Measurements from ENCODE around the gene PKNOX2.

The PKNOX2 gene

DNA sequence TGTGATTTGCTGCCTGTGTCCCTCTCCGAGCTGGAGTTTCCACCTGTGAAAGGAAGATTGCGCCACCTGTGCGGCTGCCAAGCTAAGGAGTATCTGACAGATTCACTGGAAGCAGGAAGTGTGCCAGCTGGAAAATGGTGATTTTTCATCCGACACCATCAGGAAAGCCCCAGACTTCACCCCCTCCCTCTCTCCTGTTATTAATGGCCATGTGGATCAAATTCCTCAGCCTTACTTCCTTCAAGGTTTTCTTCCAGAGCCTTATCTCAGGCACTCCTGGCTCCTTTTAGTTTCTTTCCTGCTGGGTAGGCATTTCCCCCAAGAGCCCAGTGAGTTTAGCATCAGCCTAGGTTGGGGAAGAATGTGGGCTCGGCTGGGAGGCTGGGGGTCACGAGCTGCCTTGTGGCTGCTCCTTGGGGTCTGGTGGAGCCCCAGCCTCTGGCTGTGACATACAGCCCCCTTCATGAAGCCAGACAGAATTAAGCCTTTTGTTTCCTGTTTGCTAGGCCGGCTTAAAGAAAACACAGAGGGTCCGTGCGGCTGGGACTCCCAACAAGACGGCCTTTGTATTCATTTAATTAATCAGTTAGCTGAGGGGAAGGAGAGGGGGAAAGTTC lies 37.1 kb downstream of the PKNOX2 start:
- H3K4me3 ChIP-seq (ENCODE audit: low read depth, low read length): no peak overlapping the region
- TF ChIP-seq, protein P1, sequence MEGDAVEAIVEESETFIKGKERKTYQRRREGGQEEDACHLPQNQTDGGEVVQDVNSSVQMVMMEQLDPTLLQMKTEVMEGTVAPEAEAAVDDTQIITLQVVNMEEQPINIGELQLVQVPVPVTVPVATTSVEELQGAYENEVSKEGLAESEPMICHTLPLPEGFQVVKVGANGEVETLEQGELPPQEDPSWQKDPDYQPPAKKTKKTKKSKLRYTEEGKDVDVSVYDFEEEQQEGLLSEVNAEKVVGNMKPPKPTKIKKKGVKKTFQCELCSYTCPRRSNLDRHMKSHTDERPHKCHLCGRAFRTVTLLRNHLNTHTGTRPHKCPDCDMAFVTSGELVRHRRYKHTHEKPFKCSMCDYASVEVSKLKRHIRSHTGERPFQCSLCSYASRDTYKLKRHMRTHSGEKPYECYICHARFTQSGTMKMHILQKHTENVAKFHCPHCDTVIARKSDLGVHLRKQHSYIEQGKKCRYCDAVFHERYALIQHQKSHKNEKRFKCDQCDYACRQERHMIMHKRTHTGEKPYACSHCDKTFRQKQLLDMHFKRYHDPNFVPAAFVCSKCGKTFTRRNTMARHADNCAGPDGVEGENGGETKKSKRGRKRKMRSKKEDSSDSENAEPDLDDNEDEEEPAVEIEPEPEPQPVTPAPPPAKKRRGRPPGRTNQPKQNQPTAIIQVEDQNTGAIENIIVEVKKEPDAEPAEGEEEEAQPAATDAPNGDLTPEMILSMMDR (IDR thresholded peaks at IDR 0.05; ENCODE audit: low read depth, low read length, missing control alignments): no peak
- DNase-seq (ENCODE audit: low read depth): no peak

DNA sequence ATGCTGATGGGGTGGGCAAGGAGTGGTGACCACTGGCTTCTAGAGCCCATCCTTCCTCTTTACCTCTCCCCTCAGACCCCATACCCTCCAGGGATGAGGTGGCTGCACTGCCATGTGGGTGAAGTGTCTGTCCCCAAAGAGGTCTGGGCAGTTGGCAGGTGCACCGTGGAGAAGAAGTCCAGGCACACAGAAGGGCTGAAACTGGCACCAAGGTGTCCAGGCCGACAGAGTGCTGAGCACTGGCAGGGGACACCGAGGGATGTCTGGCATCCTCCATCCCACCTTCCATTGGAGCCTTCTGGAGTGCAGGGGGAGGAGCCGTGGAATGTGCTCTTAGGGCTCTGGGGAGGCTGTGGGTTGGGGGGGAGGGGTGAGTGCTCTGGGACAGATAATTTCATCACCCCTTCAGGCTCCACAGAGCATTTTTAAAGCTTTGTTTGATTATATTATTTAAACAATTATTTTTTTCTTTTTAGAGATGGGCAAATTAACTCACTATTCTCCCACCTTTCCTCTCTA lies 37.9 kb downstream of the PKNOX2 start:
- DNase-seq (ENCODE audit: low read depth): no peak
- TF ChIP-seq, protein P1 (IDR thresholded peaks at IDR 0.05; ENCODE audit: low read depth, low read length, missing control alignments): no peak
- H3K4me3 ChIP-seq (ENCODE audit: low read depth, low read length): no peak overlapping the region

- no peak overlapping the region for H3K4me3 ChIP-seq (ENCODE audit: low read depth, low read length)
- no peak for DNase-seq (ENCODE audit: low read depth)
- TF ChIP-seq, protein P1 (IDR thresholded peaks at IDR 0.05; ENCODE audit: low read depth, low read length, missing control alignments): no peak
These were observed 38.4 kb downstream of the PKNOX2 start for GRCh38 chr11:125202977-125203376.

DNA sequence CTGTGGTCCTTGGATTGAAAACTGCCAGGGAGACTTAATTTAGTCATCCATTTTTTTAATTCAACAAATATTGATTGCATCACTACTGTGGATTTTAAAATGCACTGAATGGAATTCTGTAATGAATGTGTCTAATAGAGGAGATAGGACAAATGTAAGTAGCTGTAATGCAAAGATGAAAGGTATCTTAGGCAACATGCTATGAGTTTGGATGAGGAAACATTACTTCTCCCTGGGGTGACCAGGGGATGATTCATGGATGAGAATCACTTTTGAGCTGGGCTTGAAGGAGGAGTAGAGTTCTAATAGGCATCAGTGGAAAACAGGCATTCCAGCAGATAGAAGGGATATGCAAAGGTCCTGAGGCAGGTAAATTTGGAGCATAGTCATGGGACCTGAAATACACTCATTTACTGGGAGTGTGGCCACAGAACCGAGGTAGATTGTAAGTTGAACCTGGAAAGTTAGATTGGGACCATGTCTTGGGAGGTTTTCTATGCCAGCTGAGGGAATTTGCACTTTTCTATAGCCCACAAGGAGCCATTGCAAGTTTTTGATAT lies 43.4 kb downstream of the PKNOX2 start:
- TF ChIP-seq, protein P1 (IDR thresholded peaks at IDR 0.05; ENCODE audit: low read depth, low read length, missing control alignments): no peak
- H3K4me3 ChIP-seq (ENCODE audit: low read depth, low read length): no peak overlapping the region
- no peak for DNase-seq (ENCODE audit: low read depth)

DNA sequence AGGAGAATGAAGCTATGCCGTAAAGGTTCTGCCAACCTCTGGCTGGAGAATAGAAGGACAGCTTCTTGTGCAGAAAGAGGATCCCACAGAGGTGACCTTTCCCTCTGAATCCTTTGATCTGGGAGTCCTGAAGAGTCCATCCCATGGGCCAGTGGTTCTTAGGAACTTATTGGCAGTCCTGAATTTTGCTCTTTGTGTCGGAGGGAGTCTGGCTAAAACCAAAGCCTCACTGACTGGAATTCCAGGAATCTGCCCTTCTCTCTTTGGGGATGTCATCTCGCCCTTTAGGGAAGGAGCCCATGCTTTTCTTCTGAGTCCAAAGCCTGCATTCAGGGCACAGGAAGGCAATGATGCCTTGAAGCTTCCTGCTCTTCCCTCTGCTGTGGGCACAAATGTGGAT lies 45.5 kb downstream of the PKNOX2 start:
- DNase-seq (ENCODE audit: low read depth): no peak
- TF ChIP-seq, protein P1 (IDR thresholded peaks at IDR 0.05; ENCODE audit: low read depth, low read length, missing control alignments): no peak
- no peak overlapping the region for H3K4me3 ChIP-seq (ENCODE audit: low read depth, low read length)

DNA sequence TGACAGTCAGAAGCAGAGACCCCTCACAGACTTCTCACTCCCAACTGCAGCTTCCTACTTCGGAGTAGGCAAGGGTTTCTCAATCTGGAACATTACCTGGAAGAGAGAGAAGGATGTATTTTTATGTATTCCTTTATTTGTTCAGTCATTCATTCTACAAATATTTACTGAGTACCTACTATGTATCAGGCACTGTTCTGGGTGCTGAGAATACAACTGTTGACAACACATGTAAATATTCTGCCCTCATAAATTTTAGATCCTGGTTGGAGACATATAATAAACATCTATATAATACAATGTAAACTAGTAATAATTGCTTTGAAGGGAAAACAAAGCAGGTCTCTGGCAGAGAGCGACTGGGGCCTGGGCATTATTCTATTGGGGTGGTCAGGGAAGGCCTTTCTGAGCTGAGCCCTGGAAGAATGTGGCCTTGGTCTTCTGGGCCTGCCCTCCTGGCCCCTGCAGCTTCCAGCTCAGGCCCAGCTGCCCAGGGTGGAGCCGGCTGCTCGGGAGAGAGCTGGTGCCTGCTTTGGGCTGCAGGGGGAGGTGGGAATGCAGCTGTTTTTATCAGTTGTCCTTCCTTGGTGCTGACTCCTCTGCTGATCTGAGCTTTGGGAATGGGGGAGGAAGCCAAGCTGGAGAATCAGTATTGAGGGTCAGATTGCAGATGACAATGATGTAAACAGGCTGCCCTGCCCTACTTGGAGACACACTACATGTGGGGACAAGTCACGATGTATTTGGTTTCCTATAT lies 46.8 kb downstream of the PKNOX2 start:
- no peak for DNase-seq (ENCODE audit: low read depth)
- no peak overlapping the region for H3K4me3 ChIP-seq (ENCODE audit: low read depth, low read length)
- TF ChIP-seq, protein P1 (IDR thresholded peaks at IDR 0.05; ENCODE audit: low read depth, low read length, missing control alignments): no peak
